Prostate gland (tissue), 2 donors: ENCODE measurements around the gene NMBR.

ENCODE experiments used
- POLR2A ChIP-seq: fragments of 450-650 bp; IDR thresholded peaks from one replicate; pipeline ENCODE4 v1.6.1; 2016; ENCODE audit warnings: antibody characterized with exemption, mild to moderate bottlenecking
- POLR2AphosphoS5 ChIP-seq: sonication (generic); formaldehyde crosslinking; IDR thresholded peaks from one replicate; pipeline ENCODE4 v1.6.1; 2017; ENCODE audit warnings: antibody characterized with exemption
- TF ChIP-seq, protein P1 (sequence below), 4 experiments: fragments of 200-600 bp in 2 of 4; fragments of 450-650 bp in 2 of 4; sonication (generic) in 2 of 4; IDR thresholded peaks; 1 replicate in 3 of 4; 2 replicates in 1 of 4; pipeline ENCODE4 v1.5.1; 2016 to 2019; ENCODE audit warnings: antibody characterized with exemption in 4 of 4, mild to moderate bottlenecking in 2 of 4, moderate library complexity in 2 of 4

DNA sequence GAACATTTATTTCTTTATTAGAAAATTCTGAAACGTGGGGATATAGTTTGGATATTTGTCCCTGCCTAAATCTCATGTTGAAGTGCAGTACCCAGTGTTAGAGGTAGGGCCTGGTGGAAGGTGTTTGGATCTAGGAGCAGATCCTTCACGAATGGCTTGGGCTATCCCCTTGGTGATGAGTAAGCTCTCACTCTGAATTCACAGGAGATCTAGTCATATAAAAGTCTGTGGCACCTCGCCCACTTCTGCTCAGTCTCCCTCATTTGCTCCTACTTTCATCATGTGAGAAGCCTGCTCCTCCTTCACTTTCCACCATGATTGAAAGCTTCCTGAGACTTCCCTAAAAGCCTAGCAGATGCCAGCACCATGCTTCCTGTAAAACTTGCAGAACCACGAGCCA is 111.0 kb downstream of the NMBR start:
- TF ChIP-seq, protein P1, sequence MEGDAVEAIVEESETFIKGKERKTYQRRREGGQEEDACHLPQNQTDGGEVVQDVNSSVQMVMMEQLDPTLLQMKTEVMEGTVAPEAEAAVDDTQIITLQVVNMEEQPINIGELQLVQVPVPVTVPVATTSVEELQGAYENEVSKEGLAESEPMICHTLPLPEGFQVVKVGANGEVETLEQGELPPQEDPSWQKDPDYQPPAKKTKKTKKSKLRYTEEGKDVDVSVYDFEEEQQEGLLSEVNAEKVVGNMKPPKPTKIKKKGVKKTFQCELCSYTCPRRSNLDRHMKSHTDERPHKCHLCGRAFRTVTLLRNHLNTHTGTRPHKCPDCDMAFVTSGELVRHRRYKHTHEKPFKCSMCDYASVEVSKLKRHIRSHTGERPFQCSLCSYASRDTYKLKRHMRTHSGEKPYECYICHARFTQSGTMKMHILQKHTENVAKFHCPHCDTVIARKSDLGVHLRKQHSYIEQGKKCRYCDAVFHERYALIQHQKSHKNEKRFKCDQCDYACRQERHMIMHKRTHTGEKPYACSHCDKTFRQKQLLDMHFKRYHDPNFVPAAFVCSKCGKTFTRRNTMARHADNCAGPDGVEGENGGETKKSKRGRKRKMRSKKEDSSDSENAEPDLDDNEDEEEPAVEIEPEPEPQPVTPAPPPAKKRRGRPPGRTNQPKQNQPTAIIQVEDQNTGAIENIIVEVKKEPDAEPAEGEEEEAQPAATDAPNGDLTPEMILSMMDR (IDR thresholded peaks at IDR 0.05), result no peak
- no peak for TF ChIP-seq POLR2A
- no peak for TF ChIP-seq POLR2AphosphoS5
